ENCODE results near the gene JOSD2. TPM values are rescaled to one million over a fixed set of nuclear protein-coding genes. Genes with fewer than 3 reads are reported as not detected.
A peak's percentile ranks its signal among the peaks of the same experiment; 100 is the strongest.

Gene JOSD2
- total and polyA plus RNA-seq, 2 of the 4 experiments (the other 2 are of a cell fraction): 12.2 to 54.1 TPM

DNA sequence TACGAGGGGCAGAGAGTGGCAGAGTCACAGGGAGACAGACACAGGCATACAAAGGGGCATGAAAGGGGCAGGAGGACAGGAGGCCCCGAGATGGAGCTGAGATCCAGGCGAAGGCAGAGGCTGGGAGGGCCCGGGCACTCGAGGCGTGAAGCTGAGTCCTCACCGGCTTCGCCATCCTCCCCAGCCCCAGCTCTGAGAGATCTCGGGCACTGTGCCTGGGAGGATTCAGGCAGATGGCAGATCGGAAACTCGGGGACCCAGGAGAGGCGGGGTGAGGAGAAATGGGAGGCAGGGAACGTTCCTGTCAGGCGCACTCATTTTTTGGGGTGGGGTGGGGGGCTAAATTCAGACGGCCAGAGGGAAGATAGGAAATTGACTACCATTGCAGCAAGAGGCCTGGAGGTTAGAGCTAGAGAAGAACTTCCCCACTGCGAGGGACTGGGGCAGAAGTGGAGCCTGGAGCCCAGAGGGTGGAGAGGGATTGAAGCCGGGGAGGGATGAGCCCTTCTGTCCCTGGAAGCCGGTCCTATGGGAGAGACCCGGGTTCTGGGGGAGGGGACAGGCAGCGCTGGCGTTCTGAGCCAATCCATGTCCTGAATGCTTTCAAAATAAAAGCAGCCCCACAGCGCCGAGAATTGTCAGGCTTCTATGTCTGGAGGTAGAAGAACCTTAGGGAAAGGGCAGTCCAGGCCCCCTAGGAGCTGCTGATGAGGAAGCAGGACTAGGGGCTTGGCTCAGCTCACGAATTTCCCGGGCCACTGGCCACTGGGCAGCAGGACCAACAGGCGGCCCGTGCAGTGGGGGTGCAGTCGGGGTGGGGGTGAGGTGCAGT lies 44.7 kb upstream of the JOSD2 start:
- Histone ChIP-seq H2AK5ac (ENCODE audit: low read depth, low read length) (no peak overlapping the region), H2AK9ac (replicated peaks; ENCODE audit: low read depth, low read length, poor library complexity) (no peak overlapping the region), H3K9me1 (ENCODE audit: insufficient read depth, low read length) (no peaks in the 10 kb centered on the region; the same call in 1 of the 2 replicates), H3K4ac (ENCODE audit: low read depth, low read length) (no peak overlapping the region), H2AFZ (replicated peaks; ENCODE audit: low read length, poor library complexity) (peak overlapping the region; percentile 75), H4K20me1 (ENCODE audit: insufficient read depth, low read length) (no peaks in the 10 kb centered on the region), H3K18ac (ENCODE audit: low read depth, low read length) (no peak overlapping the region), H2BK20ac (ENCODE audit: low read depth, low read length) (no peak overlapping the region), H4K5ac (ENCODE audit: low read depth, low read length) (no peak overlapping the region), H2BK120ac (ENCODE audit: low read depth, low read length) (no peak overlapping the region), H4K91ac (ENCODE audit: insufficient read depth, low read depth, low read length) (no peak overlapping the region), H3K27ac (ENCODE audit: insufficient read depth, low read length) (no peak overlapping the region), H3K4me3 (ENCODE audit: insufficient read depth, low read depth, low read length) (no peak overlapping the region; the same call in 1 of the 2 replicates), H3K56ac (ENCODE audit: extremely low read depth, insufficient read depth, low read length) (no peak overlapping the region), H3K9ac (ENCODE audit: low read depth, low read length) (no peak overlapping the region), H3K4me2 (ENCODE audit: low read depth, low read length) (peak overlapping the region; percentile 48), H4K8ac (ENCODE audit: low read depth in 2 of 2, low read length in 2 of 2) (no peak overlapping the region), H3K27me3 (ENCODE audit: control insufficient read depth, insufficient read depth, low read length) (peaks cover 32% of the 10 kb centered on the region), H2BK5ac (ENCODE audit: low read depth, low read length, poor library complexity, severe bottlenecking) (no peak overlapping the region), H3K23ac (ENCODE audit: low read depth, low read length) (no peak overlapping the region), H3K9me3 (ENCODE audit: control insufficient read depth, insufficient read depth, low read length) (no peaks in the 10 kb centered on the region), H3K79me1 (ENCODE audit: low read depth in 1 of 2, low read length in 2 of 2) (no peaks in the 10 kb centered on the region), H3K36me3 (ENCODE audit: control insufficient read depth, insufficient read depth, low read length) (no peaks in the 10 kb centered on the region), H3K4me1 (ENCODE audit: control insufficient read depth, insufficient read depth, low read length) (no peaks in the 10 kb centered on the region; the same call in 1 of the 2 replicates), H3K14ac (replicated peaks; ENCODE audit: low read depth, low read length) (no peak overlapping the region), H2BK15ac (ENCODE audit: low read depth, low read length) (no peak overlapping the region)
- DNase-seq (no peak), ATAC-seq (ENCODE audit: low read depth) (no peak)
- in situ Hi-C loops (cut with MboI; ENCODE audit: low sequenced_read_pairs) (no loop called here), dilution Hi-C loops (cut with HindIII; ENCODE audit: low sequenced_read_pairs, unreplicated experiment) (no loop called here), intact Hi-C loops (cut with micrococcal nuclease) (loop anchor here (1.0 kb wide), 1 partner anchor 198 kb away; no protein-coding TSS in a partner anchor)
- 38% methylated on average over 10 of the region's 28 CpGs; no CpG with 5 or more reads in 1 of the 2 experiments for WGBS, 2 experiments (ENCODE audit: extremely low coverage in 2 of 2, insufficient read length in 1 of 2)
- POLR2A ChIA-PET (ENCODE audit: unreplicated experiment): no interaction called here
- TF ChIP-seq RCOR1 (IDR thresholded peaks at IDR 0.05; ENCODE audit: insufficient replicate concordance, low read length) (no peak), CHD1 (IDR thresholded peaks at IDR 0.05; ENCODE audit: low read depth, low read length) (no peak), MXI1 (IDR thresholded peaks at IDR 0.05; ENCODE audit: borderline replicate concordance, low read depth, low read length) (no peak), RAD21 (IDR thresholded peaks at IDR 0.05; ENCODE audit: low read length) (no peak), SMC3 (IDR thresholded peaks at IDR 0.05; ENCODE audit: low read depth, low read length) (no peak), FOS (IDR thresholded peaks at IDR 0.05; ENCODE audit: low read depth, low read length) (no peak), BHLHE40 (IDR thresholded peaks at IDR 0.05; ENCODE audit: low read depth, low read length) (no peak), NFE2L2 (IDR thresholded peaks at IDR 0.05; ENCODE audit: low read depth, low read length) (no peak), RFX5 (IDR thresholded peaks at IDR 0.05; ENCODE audit: low read depth, low read length) (no peak)
- TF ChIP-seq, protein P1, sequence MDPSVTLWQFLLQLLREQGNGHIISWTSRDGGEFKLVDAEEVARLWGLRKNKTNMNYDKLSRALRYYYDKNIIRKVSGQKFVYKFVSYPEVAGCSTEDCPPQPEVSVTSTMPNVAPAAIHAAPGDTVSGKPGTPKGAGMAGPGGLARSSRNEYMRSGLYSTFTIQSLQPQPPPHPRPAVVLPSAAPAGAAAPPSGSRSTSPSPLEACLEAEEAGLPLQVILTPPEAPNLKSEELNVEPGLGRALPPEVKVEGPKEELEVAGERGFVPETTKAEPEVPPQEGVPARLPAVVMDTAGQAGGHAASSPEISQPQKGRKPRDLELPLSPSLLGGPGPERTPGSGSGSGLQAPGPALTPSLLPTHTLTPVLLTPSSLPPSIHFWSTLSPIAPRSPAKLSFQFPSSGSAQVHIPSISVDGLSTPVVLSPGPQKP (IDR thresholded peaks at IDR 0.05; ENCODE audit: borderline replicate concordance, low read depth, low read length): no peak
- TF ChIP-seq, protein P2, sequence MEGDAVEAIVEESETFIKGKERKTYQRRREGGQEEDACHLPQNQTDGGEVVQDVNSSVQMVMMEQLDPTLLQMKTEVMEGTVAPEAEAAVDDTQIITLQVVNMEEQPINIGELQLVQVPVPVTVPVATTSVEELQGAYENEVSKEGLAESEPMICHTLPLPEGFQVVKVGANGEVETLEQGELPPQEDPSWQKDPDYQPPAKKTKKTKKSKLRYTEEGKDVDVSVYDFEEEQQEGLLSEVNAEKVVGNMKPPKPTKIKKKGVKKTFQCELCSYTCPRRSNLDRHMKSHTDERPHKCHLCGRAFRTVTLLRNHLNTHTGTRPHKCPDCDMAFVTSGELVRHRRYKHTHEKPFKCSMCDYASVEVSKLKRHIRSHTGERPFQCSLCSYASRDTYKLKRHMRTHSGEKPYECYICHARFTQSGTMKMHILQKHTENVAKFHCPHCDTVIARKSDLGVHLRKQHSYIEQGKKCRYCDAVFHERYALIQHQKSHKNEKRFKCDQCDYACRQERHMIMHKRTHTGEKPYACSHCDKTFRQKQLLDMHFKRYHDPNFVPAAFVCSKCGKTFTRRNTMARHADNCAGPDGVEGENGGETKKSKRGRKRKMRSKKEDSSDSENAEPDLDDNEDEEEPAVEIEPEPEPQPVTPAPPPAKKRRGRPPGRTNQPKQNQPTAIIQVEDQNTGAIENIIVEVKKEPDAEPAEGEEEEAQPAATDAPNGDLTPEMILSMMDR (conservative IDR thresholded peaks at IDR 0.05; ENCODE audit: low read depth, low read length): no peak
- CTCF ChIA-PET: interaction anchor here (0.6 to 1.1 kb wide), 10 partner anchors 8 to 531 kb away, joined by 3 to 8 read pairs (median 3); partner anchors contain the start of gene JOSD2
- BruUV-seq (replicated peaks): no TSS peak

Data from IMR-90 (cell line).